ENCODE measurements around the gene TCF7L2.
A peak's percentile ranks its signal among the peaks of the same experiment; 100 is the strongest.

Gene TCF7L2

DNA sequence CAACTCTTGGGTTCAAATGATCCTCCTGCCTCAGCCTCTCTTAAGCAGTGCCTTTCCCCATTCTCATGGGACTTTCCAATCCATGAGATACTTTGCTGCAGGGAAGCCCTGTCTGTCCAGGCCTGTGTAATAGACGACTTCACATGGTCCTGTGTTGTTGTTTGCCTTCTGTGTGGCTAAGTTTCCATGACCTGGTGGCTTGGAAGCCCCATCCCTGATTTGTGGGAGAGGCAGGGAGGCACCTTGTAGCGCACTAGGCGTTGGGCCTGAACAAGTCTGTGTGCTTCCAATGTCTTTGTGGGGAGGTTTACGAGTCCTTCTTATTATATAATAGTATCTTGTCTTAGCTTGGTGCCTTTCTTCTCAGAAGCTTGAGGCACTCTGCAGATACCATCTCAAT, 49.1 kb downstream of the TCF7L2 start:
- ATAC-seq (replicated peaks; ENCODE audit: extremely low read depth, poor library complexity, severe bottlenecking): no peak
- no peaks in the 10 kb centered on the region for H3K9me3 Mint-ChIP-seq
- peaks cover 4% of the 10 kb centered on the region for H3K36me3 Mint-ChIP-seq (ENCODE audit: insufficient read depth)
- no peaks in the 10 kb centered on the region for H3K27me3 Mint-ChIP-seq
- peaks cover 5% of the 10 kb centered on the region for H3K4me1 Mint-ChIP-seq
- H3K4me3 Mint-ChIP-seq: no peak overlapping the region
- no peak for DNase-seq (ENCODE audit: low spot score in 2 of 2)
- no peak overlapping the region for H3K27ac Mint-ChIP-seq (ENCODE audit: low read depth)

DNA sequence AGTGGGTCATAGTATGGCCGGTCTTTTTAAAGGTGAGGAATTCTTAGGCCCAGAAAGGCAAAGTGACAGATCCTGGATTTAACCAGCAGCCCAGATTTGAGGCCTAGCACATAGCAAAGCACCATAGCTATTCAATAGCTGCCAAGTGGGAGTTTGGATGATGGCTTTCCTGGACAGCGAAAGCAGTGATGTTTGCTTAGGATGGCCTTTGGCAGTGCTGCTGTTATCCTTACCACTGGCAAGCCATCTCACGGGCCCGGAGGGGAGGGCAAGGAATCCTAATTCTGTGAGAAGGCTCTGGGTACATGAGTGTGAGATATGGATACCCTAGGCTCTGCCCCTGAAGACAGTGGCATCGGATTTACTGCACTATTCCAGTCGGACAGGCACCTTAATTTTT, 50.4 kb downstream of the TCF7L2 start:
- no peaks in the 10 kb centered on the region for H3K9me3 Mint-ChIP-seq
- DNase-seq (ENCODE audit: low spot score in 2 of 2) (no peak), ATAC-seq (replicated peaks; ENCODE audit: extremely low read depth, poor library complexity, severe bottlenecking) (no peak)
- no peak overlapping the region for H3K27ac Mint-ChIP-seq (ENCODE audit: low read depth)
- H3K4me1 Mint-ChIP-seq: peaks cover 13% of the 10 kb centered on the region
- peaks cover 4% of the 10 kb centered on the region for H3K27me3 Mint-ChIP-seq
- H3K4me3 Mint-ChIP-seq: no peak overlapping the region
- H3K36me3 Mint-ChIP-seq (ENCODE audit: insufficient read depth): peaks cover 4% of the 10 kb centered on the region

DNA sequence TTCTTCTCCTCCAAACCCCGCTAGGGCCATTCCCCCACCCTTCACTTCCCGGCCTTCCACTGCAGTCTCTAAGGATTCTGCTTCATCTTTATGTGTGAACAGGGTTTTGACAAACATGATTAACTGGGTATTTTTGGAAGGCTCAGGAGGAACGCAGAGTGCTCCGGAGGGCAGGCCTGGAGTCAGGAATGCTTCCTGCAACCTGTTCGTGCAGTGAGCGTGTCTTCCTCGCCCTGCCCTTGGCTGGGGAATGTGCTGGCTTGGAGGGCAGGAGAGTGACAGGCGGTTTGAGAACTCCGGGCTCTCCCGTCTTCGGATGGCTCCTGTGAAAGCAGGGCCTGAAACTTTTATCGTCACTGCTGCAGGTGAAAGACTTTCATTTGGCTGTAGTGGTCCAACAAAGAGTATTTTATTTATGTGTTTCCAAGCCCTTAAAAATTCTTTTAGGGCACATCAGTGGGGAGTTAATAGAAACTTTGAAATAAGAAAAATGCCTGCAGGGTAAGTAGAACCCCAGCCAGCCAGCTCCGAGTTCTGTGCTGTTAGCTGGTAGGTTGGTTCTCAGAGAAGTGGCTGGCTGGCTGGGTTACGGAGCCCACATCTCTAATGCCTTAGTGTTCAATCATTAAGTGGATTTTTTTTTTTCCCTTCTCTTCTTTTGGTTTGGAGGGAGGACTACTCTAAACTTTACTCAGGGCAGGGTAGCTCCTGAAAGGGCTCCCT, 51.0 kb downstream of the TCF7L2 start:
- Mint-ChIP-seq H3K36me3 (ENCODE audit: insufficient read depth) (peaks cover 4% of the 10 kb centered on the region), H3K27me3 (peaks cover 10% of the 10 kb centered on the region), H3K4me1 (peaks cover 19% of the 10 kb centered on the region), H3K4me3 (no peak overlapping the region), H3K27ac (ENCODE audit: low read depth) (no peak overlapping the region), H3K9me3 (no peaks in the 10 kb centered on the region)
- ATAC-seq (replicated peaks; ENCODE audit: extremely low read depth, poor library complexity, severe bottlenecking) (no peak), DNase-seq (ENCODE audit: low spot score in 2 of 2) (no peak)

DNA sequence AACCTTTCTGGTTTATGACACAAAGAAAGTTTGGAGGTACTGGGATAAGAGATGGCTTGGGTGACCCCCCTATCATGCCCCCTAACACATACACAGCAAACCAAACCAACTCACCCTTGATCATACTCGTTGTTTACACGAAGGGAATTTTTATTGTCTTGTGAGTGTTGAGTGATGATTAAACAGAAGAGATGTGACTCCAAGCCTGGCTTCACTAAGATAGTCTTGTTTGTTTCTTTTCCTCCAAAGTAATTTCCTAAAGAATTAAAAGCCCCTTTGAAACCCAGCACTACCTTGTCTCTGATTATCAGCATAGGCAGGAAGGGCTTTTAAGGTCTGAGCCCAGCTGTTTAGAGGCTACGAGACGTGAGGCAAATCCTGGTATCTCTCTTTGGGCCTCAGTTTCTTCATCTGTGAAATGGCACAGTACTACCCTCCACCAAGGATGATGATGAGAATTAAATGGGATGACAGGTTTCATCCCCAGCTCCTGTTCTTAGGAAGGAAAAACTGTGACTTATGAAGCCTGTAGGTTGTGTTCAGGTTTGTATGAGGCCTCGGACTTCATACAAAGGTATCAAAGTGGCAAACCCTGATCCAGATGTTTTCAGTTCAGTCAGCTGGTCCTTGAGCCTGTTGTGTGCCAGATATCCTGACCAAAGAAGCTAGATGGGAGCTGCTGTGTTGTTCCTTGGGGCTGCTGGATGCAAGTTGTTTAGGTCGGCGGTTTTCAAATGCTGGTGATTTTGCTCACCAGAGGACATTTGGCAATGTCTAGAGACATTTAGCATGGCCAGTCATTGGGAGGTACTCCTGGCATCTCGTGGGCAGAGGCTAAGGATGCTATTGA, 51.8 kb downstream of the TCF7L2 start:
- ATAC-seq (replicated peaks; ENCODE audit: extremely low read depth, poor library complexity, severe bottlenecking) (no peak), DNase-seq (ENCODE audit: low spot score in 2 of 2) (no peak)
- Mint-ChIP-seq H3K4me3 (no peak overlapping the region), H3K27ac (ENCODE audit: low read depth) (no peak overlapping the region), H3K4me1 (peaks cover 27% of the 10 kb centered on the region), H3K36me3 (ENCODE audit: insufficient read depth) (peaks cover 2% of the 10 kb centered on the region), H3K9me3 (no peaks in the 10 kb centered on the region), H3K27me3 (peaks cover 17% of the 10 kb centered on the region)

DNA sequence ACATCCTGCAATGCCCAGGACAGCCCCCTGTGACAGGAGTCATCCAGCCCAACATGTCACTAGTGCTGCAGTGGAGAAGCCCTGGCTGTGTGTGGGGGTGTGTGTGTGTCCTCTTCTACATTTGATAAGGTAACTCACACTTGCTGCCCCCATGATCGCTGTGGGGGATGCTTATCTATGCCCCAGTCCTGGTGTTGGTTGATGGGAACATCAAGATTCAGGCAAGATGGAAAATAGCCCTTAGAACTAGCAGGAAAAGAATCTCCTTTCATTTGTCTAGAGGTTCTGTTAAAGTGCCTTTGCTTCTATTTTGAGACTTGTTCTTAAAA, 52.4 kb downstream of the TCF7L2 start:
- no peak for ATAC-seq (replicated peaks; ENCODE audit: extremely low read depth, poor library complexity, severe bottlenecking)
- Mint-ChIP-seq H3K4me3 (no peak overlapping the region), H3K4me1 (peaks cover 32% of the 10 kb centered on the region), H3K9me3 (no peaks in the 10 kb centered on the region), H3K27me3 (peaks cover 23% of the 10 kb centered on the region), H3K36me3 (ENCODE audit: insufficient read depth) (peaks cover 4% of the 10 kb centered on the region), H3K27ac (ENCODE audit: low read depth) (no peak overlapping the region)
- no peak for DNase-seq (ENCODE audit: low spot score in 2 of 2)

DNA sequence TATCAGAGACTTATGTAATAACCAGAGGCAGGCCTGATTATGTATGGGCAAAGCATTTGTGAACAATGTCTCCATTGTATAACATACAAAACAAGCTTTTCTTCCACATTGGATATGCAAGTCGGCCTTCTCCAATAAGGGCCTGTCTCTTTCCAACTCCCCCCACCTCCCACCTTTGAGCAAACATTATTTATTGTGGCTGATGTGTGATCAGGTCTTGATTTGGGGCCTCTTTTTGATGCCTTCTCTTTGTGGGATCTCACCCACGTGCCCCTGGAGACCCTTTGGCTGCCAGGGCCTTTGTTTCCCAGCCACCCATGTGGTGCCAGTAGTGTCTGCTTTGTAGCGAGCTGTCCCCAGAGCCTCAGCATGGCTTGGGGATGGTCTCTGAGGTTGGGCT, 53.0 kb downstream of the TCF7L2 start:
- H3K36me3 Mint-ChIP-seq (ENCODE audit: insufficient read depth): peaks cover 5% of the 10 kb centered on the region
- H3K9me3 Mint-ChIP-seq: no peaks in the 10 kb centered on the region
- H3K27ac Mint-ChIP-seq (ENCODE audit: low read depth): no peak overlapping the region
- no peak overlapping the region for H3K4me3 Mint-ChIP-seq
- DNase-seq (ENCODE audit: low spot score in 2 of 2): no peak
- no peak for ATAC-seq (replicated peaks; ENCODE audit: extremely low read depth, poor library complexity, severe bottlenecking)
- H3K27me3 Mint-ChIP-seq: peaks cover 30% of the 10 kb centered on the region
- H3K4me1 Mint-ChIP-seq: peaks cover 38% of the 10 kb centered on the region

DNA sequence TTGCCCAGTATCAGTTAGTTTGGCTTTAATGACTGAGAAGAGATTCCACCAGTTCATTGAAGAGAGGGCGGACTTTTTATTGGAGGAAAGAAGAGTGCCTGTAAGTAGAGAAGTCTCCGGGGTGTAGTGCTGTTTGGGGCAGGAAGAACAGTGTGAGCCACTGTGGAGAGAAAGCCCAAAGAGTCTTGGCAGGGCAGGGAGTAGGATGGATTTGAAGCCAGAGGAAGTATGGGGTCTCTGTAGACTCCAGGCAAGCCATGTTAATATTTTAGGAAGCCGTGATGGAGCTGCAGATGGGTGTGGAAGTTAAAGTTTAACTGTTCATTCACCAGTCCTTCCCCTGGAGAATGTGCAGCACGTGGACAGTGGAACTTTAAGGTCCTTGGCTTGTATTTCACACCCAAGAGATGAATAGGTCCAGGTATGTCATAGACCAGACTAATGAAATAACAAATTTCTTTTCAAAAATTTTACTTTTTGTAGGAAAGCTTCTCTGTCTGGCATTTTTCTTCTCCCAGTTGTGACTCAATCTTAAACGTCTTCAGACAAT, 54.1 kb downstream of the TCF7L2 start:
- Mint-ChIP-seq H3K36me3 (ENCODE audit: insufficient read depth) (peaks cover 5% of the 10 kb centered on the region), H3K4me3 (peak overlapping the region; percentile 31), H3K9me3 (no peaks in the 10 kb centered on the region), H3K4me1 (peaks cover 38% of the 10 kb centered on the region), H3K27me3 (peaks cover 34% of the 10 kb centered on the region), H3K27ac (ENCODE audit: low read depth) (no peak overlapping the region)
- no peak for DNase-seq (ENCODE audit: low spot score in 2 of 2)
- no peak for ATAC-seq (replicated peaks; ENCODE audit: extremely low read depth, poor library complexity, severe bottlenecking)

DNA sequence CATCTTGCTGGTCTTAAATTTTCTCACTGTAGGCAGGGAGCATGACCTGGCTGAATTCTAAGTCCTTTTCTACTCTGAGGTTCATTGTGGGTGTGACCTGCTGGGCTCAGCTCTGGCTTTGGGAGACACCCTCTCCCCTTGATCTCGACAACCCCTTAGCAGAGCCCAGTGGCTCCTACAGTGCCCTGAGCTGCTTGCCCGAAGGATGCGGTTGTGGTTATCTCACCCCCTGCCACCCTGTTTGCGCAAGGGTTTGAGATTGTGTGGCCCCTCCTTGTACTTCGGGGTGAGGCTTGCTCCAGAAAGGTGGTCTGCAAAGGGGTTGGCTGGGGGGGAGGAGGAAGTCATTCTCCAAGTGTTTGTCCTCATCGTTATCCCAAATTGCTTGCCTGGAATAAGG, 55.3 kb downstream of the TCF7L2 start:
- H3K27ac Mint-ChIP-seq (ENCODE audit: low read depth): peak overlapping the region; percentile 29

DNA sequence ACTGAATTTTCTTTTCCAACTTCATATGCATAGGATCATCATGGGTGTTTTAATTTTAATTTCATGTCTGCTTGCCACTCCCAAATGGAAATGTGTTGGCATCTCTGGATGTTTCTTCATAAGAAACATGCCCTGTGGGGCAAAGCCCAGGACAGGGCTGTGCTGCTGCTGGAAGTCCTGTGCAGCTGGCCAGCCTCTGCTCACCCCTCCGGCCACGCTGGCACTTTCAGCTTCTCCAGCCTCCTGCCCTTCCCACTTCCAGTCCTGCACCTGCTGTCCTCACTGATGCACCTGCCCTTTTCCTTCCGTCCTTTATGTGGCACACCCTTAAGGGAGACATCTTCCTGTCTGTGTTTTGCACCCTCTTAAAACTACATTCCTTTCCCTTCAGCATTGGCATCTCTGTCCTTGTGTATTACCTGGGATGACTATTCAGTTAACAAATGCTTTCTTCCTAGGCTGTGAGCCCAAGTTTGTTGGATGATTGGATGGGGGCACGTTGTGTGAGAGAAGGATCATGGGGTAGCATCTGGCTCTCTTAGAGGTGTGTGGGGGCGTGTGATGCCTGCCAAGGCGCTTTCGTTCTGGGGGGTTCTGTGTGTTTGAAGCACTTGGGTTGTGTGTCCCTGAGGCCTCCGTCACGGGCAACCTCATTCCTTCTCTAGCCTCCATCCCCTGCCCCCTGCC, 56.8 kb downstream of the TCF7L2 start:
- ATAC-seq (replicated peaks; ENCODE audit: extremely low read depth, poor library complexity, severe bottlenecking) (peak; percentile 45), DNase-seq (ENCODE audit: low spot score in 2 of 2) (no peak)
- peaks cover 5% of the 10 kb centered on the region for H3K36me3 Mint-ChIP-seq (ENCODE audit: insufficient read depth)
- H3K9me3 Mint-ChIP-seq: no peaks in the 10 kb centered on the region
- peaks cover 38% of the 10 kb centered on the region for H3K4me1 Mint-ChIP-seq
- H3K4me3 Mint-ChIP-seq: peak overlapping the region; percentile 79
- H3K27me3 Mint-ChIP-seq: peaks cover 42% of the 10 kb centered on the region
- peak overlapping the region; percentile 22 for H3K27ac Mint-ChIP-seq (ENCODE audit: low read depth)

More for the DNA sequence above, 55.3 kb downstream of the TCF7L2 start:
- H3K4me1 Mint-ChIP-seq: peaks cover 38% of the 10 kb centered on the region
- peak; percentile 34 for ATAC-seq (replicated peaks; ENCODE audit: extremely low read depth, poor library complexity, severe bottlenecking)
- H3K4me3 Mint-ChIP-seq: peak overlapping the region; percentile 79
- H3K27me3 Mint-ChIP-seq: peaks cover 42% of the 10 kb centered on the region
- DNase-seq (ENCODE audit: low spot score in 2 of 2): no peak
- H3K9me3 Mint-ChIP-seq: no peaks in the 10 kb centered on the region
- H3K36me3 Mint-ChIP-seq (ENCODE audit: insufficient read depth): peaks cover 5% of the 10 kb centered on the region

DNA sequence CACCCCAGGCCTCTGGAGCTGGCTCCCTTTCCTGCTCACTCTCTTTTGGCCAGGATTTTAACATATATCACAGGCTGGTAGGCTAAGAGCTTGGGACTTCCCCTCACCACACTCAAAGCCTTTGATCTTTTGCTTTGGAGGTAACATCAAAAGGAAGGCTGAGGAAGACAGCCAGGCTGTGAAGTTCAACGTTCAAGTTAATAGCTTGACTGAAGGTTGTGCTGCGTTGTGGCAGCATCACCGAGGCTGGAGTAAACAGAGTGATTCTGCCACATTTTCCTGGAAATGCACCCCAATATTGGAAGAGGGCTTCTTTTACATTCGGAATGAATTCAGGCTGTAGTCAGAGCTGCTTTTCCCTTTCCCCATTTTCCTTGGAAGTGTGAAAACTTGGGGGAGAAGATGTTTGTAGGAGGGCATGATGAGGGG, 57.3 kb downstream of the TCF7L2 start:
- Mint-ChIP-seq H3K4me3 (peak overlapping the region; percentile 79), H3K27me3 (peaks cover 42% of the 10 kb centered on the region), H3K27ac (ENCODE audit: low read depth) (peak overlapping the region; percentile 22), H3K9me3 (no peaks in the 10 kb centered on the region), H3K4me1 (peaks cover 38% of the 10 kb centered on the region), H3K36me3 (ENCODE audit: insufficient read depth) (peaks cover 5% of the 10 kb centered on the region)
- peak; percentile 16 to 41 for DNase-seq (ENCODE audit: low spot score in 2 of 2)
- ATAC-seq (replicated peaks; ENCODE audit: extremely low read depth, poor library complexity, severe bottlenecking): peak; percentile 83

DNA sequence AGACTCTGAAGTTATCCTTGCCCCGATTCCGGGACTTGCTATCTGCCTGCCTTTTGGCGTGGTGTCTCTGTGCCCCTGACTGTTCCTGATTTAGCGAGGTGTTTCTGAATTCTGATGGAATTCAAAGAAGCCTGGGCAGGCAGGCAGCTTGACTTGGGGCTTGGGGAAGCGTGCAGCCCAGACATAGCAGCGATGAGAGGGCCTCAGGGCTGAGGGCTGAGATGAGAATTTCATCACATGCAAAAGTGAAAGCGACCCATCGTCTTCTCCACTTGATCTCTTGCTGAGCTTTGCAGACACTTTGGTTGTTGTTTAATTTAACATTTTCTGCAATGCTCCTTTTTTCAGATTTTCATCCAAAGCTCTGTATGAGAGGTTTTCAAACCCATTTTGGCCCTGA, 57.8 kb downstream of the TCF7L2 start:
- Mint-ChIP-seq H3K36me3 (ENCODE audit: insufficient read depth) (peaks cover 5% of the 10 kb centered on the region), H3K27ac (ENCODE audit: low read depth) (peak overlapping the region; percentile 22), H3K9me3 (no peaks in the 10 kb centered on the region), H3K4me1 (peaks cover 38% of the 10 kb centered on the region), H3K27me3 (peaks cover 42% of the 10 kb centered on the region), H3K4me3 (peak overlapping the region; percentile 79)
- peak; percentile 33 for ATAC-seq (replicated peaks; ENCODE audit: extremely low read depth, poor library complexity, severe bottlenecking)
- no peak for DNase-seq (ENCODE audit: low spot score in 2 of 2)

DNA sequence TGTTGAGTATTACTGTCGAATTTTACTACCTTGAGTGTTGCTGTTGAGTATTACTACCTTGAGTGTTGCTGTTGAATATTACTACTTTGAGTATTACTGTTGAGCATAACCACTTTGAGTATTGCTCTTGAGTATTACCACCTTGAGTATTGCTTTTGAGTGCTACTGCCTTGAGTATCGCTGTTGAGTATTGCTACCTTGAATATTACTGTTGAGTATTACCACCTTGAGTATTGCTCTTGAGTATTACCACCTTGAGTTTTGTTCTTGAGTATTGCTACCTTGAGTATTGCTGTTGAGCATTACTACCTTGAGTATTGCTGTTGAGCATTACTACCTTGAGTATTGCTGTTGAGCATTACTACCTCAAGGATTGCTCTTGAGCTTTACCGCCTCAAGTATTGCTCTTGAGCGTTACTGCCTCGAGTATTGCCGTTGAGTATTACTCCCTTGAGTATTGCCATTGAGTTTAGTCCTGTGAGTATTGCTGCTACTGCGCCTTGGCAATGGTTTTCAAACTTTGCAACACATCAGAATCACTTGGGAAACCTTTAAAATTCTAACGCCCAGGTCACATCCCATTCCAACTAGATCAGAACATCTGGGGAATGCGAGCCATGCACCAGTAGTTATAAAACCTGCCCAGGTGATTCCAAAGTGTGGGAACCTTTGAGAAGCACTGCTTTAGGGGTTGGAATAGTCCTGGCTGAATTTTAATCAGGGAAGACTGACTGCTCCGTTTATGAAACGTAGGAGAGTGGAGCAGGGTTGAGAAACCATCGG, 61.7 kb downstream of the TCF7L2 start:
- Mint-ChIP-seq H3K27ac (ENCODE audit: low read depth) (no peak overlapping the region), H3K9me3 (no peaks in the 10 kb centered on the region), H3K36me3 (ENCODE audit: insufficient read depth) (peaks cover 6% of the 10 kb centered on the region), H3K4me3 (no peak overlapping the region), H3K4me1 (peaks cover 12% of the 10 kb centered on the region), H3K27me3 (peaks cover 25% of the 10 kb centered on the region)
- DNase-seq (ENCODE audit: low spot score in 2 of 2) (no peak), ATAC-seq (replicated peaks; ENCODE audit: extremely low read depth, poor library complexity, severe bottlenecking) (no peak)
